Colonic mucosa (tissue), 4 donors: ENCODE results near the gene MUSK. TPM values are rescaled to one million over a fixed set of nuclear protein-coding genes. Genes with fewer than 3 reads are reported as not detected.

Experiments
- DNase-seq: peaks from one replicate; pipeline ENCODE4 v3.0.0-alpha.2; 2020
- H3K27ac ChIP-seq: fragments of 200-600 bp; one replicate; pipeline ENCODE4 v1.8.0; 2021
- H3K27me3 ChIP-seq: fragments of 200-600 bp; one replicate; pipeline ENCODE4 v1.8.0; 2021
- H3K36me3 ChIP-seq: fragments of 200-600 bp; one replicate; pipeline ENCODE4 v1.8.0; 2021
- H3K4me1 ChIP-seq: fragments of 200-600 bp; one replicate; pipeline ENCODE4 v1.8.0; 2021; ENCODE audit warnings: mild to moderate bottlenecking
- H3K4me3 ChIP-seq: fragments of 200-600 bp; one replicate; pipeline ENCODE4 v1.8.0; 2021
- H3K9ac ChIP-seq, 2 donors: one replicate each; pipeline ENCODE4 v1.7.0; 2013; ENCODE audit warnings: control low read depth in 2 of 2, low read depth in 2 of 2, low read length in 2 of 2
- H3K9me3 ChIP-seq: fragments of 200-600 bp; one replicate; pipeline ENCODE4 v1.8.0; 2021
- CTCF ChIP-seq: fragments of 200-600 bp; IDR thresholded peaks from one replicate; pipeline ENCODE4 v1.8.0; 2022; ENCODE audit warnings: antibody characterized with exemption, mild to moderate bottlenecking
- intact Hi-C: fragments of 100-400 bp; cut with DNase I; formaldehyde crosslinking; loops from one replicate; pipeline ENCODE4 v1.14.1; 2022
- total RNA-seq, 2 donors: library from RNA; stranded (reverse); fragmentation: NEBNext Ultra II Directional in 1 of 2; extraction: Animal tissue kit (Norgen Biotek cat#: 25700) in 1 of 2; gene quantifications; one replicate each; pipeline ENCODE4 v1.2.1, GENCODE V29; 2021
- donor health status: healthy.
- donor health status: DM: no; HTN: no; CAD: no.
- donor health status: DM: no; HTN: no; CAD: no.

Gene MUSK
- total RNA-seq, 2 donors from 2014 or later, result 0.94 to 2.0 TPM

- no peak for TF ChIP-seq CTCF
- Histone ChIP-seq H3K9ac (no peak overlapping the region), H3K27ac (no peak overlapping the region), H3K4me3 (no peak overlapping the region), H3K9me3 (no peaks in the 10 kb centered on the region), H3K4me1 (no peaks in the 10 kb centered on the region), H3K36me3 (no peaks in the 10 kb centered on the region), H3K27me3 (no peaks in the 10 kb centered on the region)
- DNase-seq, result no peak
- intact Hi-C loops, result no loop called here
These were observed 79.8 kb downstream of the MUSK start for GRCh38 chr9:110748251-110748893.

- no peak overlapping the region for H3K9ac ChIP-seq
- DNase-seq, result peak; percentile 26
These were observed 81.7 kb downstream of the MUSK start for GRCh38 chr9:110750272-110750671.

GRCh38 chr9:110751971-110752370 lies 83.4 kb downstream of the MUSK start:
- intact Hi-C loops, result no loop called here
- H3K9ac ChIP-seq, result no peak overlapping the region
- no peaks in the 10 kb centered on the region for H3K27me3 ChIP-seq
- no peaks in the 10 kb centered on the region for H3K36me3 ChIP-seq
- H3K9me3 ChIP-seq, result no peaks in the 10 kb centered on the region
- DNase-seq, result no peak
- no peak for TF ChIP-seq CTCF
- no peak overlapping the region for H3K4me3 ChIP-seq
- H3K4me1 ChIP-seq, result no peaks in the 10 kb centered on the region
- no peak overlapping the region for H3K27ac ChIP-seq

More at GRCh38 chr9:110750272-110750671, 81.7 kb downstream of the MUSK start:
- intact Hi-C loops, result no loop called here
- no peak overlapping the region for H3K27ac ChIP-seq
- TF ChIP-seq CTCF, result no peak
- H3K4me1 ChIP-seq, result no peaks in the 10 kb centered on the region
- H3K36me3 ChIP-seq, result no peaks in the 10 kb centered on the region
- H3K4me3 ChIP-seq, result no peak overlapping the region
- H3K9me3 ChIP-seq, result no peaks in the 10 kb centered on the region
- no peaks in the 10 kb centered on the region for H3K27me3 ChIP-seq

GRCh38 chr9:110752766-110753165 lies 84.2 kb downstream of the MUSK start:
- Histone ChIP-seq H3K27me3 (no peaks in the 10 kb centered on the region), H3K9ac (no peak overlapping the region), H3K36me3 (no peaks in the 10 kb centered on the region), H3K4me1 (no peaks in the 10 kb centered on the region), H3K4me3 (no peak overlapping the region), H3K27ac (no peak overlapping the region), H3K9me3 (no peaks in the 10 kb centered on the region)
- intact Hi-C loops, result no loop called here
- no peak for DNase-seq
- no peak for TF ChIP-seq CTCF

- Histone ChIP-seq H3K27me3 (no peaks in the 10 kb centered on the region), H3K9me3 (no peaks in the 10 kb centered on the region), H3K4me1 (no peaks in the 10 kb centered on the region), H3K9ac (no peak overlapping the region), H3K4me3 (no peak overlapping the region), H3K36me3 (no peaks in the 10 kb centered on the region), H3K27ac (no peak overlapping the region)
- TF ChIP-seq CTCF, result no peak
- intact Hi-C loops, result no loop called here
- no peak for DNase-seq
These were observed 85.2 kb downstream of the MUSK start for GRCh38 chr9:110753731-110754231.
